HepG2 (cell line): Measurements from ENCODE around the gene AKT3. TPM values are rescaled to one million over a fixed set of nuclear protein-coding genes. Genes with fewer than 3 reads are reported as not detected.

ENCODE experiments used
- ATAC-seq: fragments of 200-7000 bp; cut with Tn5 transposase; 3 replicates; pipeline ENCODE4 v1.9.1; 2020; ENCODE audit warnings: mild to moderate bottlenecking, moderate library complexity
- BruUV-seq: library from RNA; stranded (reverse); fragments of 400-500 nt; replicated peaks from 2 replicates; lab custom pipeline; 2021; lab: Mats Ljungman, UMichigan
- CTCF ChIA-PET: fragments of 300-600 bp; formaldehyde crosslinking; extraction: SDS; loops from one replicate; lab custom pipeline; 2021; ENCODE audit warnings: low total read pairs, inconsistent platforms, low intra/inter-chr PET ratio; lab: Yijun Ruan, JAX
- POLR2A ChIA-PET: fragments of 350-600 bp; sonication (Branson Sonifier 250); formaldehyde crosslinking; loops from one replicate; lab custom pipeline; 2020; ENCODE audit warnings: antibody characterized with exemption, inconsistent platforms; lab: Yijun Ruan, JAX
- DNase-seq: peaks from one replicate; pipeline ENCODE4 v3.0.0-alpha.2; 2015; ENCODE audit warnings: low spot score
- FAIRE-seq: peaks from 3 replicates; lab custom pipeline; 2011; peaks lifted over from hg19 to GRCh38; lab: Jason Lieb, UNC
- H2AFZ ChIP-seq: one replicate; pipeline ENCODE4 v1.6.1; 2011; ENCODE audit warnings: low read length, inconsistent platforms
- H3K27ac ChIP-seq: fragments of 300-600 bp; 3 replicates; pipeline ENCODE4 v1.8.0; 2011; ENCODE audit warnings: mixed run types, mild to moderate bottlenecking, mixed read lengths, low read length, inconsistent platforms; ENCODE audit not compliant: insufficient read depth; ENCODE audit errors: extremely low read length
- H3K27me3 ChIP-seq, 2 experiments: fragments of 200-600 bp in 1 of 2; 2 replicates in 1 of 2; 3 replicates in 1 of 2; pipeline versions ENCODE4 v1.6.0 to v1.8.0; 2011; ENCODE audit warnings: low read length in 2 of 2, mild to moderate bottlenecking in 2 of 2, moderate library complexity in 2 of 2, inconsistent platforms in 1 of 2; ENCODE audit not compliant: insufficient read depth in 2 of 2, control insufficient read depth in 1 of 2
- H3K36me3 ChIP-seq, 2 experiments: fragments of 200-600 bp in 1 of 2; replicated peaks in 1 of 2; 2 replicates in 1 of 2; 3 replicates in 1 of 2; pipeline versions ENCODE4 v1.5.1 to v1.8.0; 2011; ENCODE audit warnings: low read length in 2 of 2, inconsistent platforms in 1 of 2; ENCODE audit not compliant: insufficient read depth in 2 of 2, control insufficient read depth in 1 of 2
- H3K4me1 ChIP-seq: 2 replicates; pipeline ENCODE4 v1.5.1; 2012; ENCODE audit warnings: low read length, inconsistent platforms; ENCODE audit not compliant: insufficient read depth
- H3K4me2 ChIP-seq: 2 replicates; pipeline ENCODE4 v1.6.0; 2011; ENCODE audit warnings: low read depth, low read length, inconsistent platforms
- H3K4me3 ChIP-seq, 3 experiments: fragments of 200-600 bp in 1 of 3; sonication (generic), shearing (Covaris generic) in 1 of 3; replicated peaks in 1 of 3; 2 replicates each; pipeline ENCODE4 v1.5.1; 2011 to 2016; ENCODE audit warnings: low read length in 3 of 3, inconsistent platforms in 2 of 3, low read depth in 2 of 3, mild to moderate bottlenecking in 2 of 3, control low read depth in 1 of 3, mixed read lengths in 1 of 3; ENCODE audit not compliant: insufficient read depth in 1 of 3
- H3K79me2 ChIP-seq: one replicate; pipeline ENCODE4 v1.6.1; 2011; ENCODE audit warnings: low read length, inconsistent platforms; ENCODE audit not compliant: insufficient read depth
- H3K9ac ChIP-seq: 2 replicates; pipeline ENCODE4 v1.6.0; 2011; ENCODE audit warnings: mild to moderate bottlenecking, low read depth, low read length, inconsistent platforms; ENCODE audit not compliant: insufficient read depth
- H3K9me3 ChIP-seq: 2 replicates; pipeline ENCODE4 v1.5.1; 2012; ENCODE audit warnings: mild to moderate bottlenecking, low read length
- H4K20me1 ChIP-seq: 2 replicates; pipeline ENCODE4 v1.6.0; 2011; ENCODE audit warnings: inconsistent platforms, mild to moderate bottlenecking, low read length, moderate library complexity; ENCODE audit not compliant: insufficient read depth
- FOXJ3 ChIP-seq: sonication (generic); formaldehyde crosslinking; IDR thresholded peaks from 2 replicates; pipeline ENCODE4 v1.4.0; 2020; ENCODE audit warnings: missing genetic modification reagents, mild to moderate bottlenecking, borderline replicate concordance
- MED1 ChIP-seq: sonication (generic); formaldehyde crosslinking; IDR thresholded peaks from 2 replicates; pipeline ENCODE4 v1.4.0; 2020; ENCODE audit warnings: missing genetic modification reagents
- NONO ChIP-seq, 2 experiments: fragments of 450-650 bp in 1 of 2; sonication (generic) in 1 of 2; formaldehyde crosslinking in 1 of 2; IDR thresholded peaks in 1 of 2; conservative IDR thresholded peaks in 1 of 2; 2 replicates each; pipeline versions ENCODE4 v1.6.1 to v1.8.0; 2017 to 2022; ENCODE audit warnings: mild to moderate bottlenecking in 1 of 2, missing genetic modification reagents in 1 of 2, moderate library complexity in 1 of 2
- RAD21 ChIP-seq: fragments of 450-650 bp; formaldehyde crosslinking; IDR thresholded peaks from 2 replicates; pipeline ENCODE4 v1.5.0; 2020; ENCODE audit warnings: mild to moderate bottlenecking
- REL ChIP-seq: sonication (generic); formaldehyde crosslinking; conservative IDR thresholded peaks from 2 replicates; pipeline ENCODE4 v1.8.0; 2022; ENCODE audit warnings: mild to moderate bottlenecking, missing genetic modification reagents, moderate library complexity
- YY1 ChIP-seq: IDR thresholded peaks from 2 replicates; pipeline ENCODE4 v1.6.1; 2011; ENCODE audit warnings: low read length, low read depth, moderate library complexity, mild to moderate bottlenecking; ENCODE audit not compliant: insufficient read depth, insufficient replicate concordance
- ZC3H4 ChIP-seq: sonication (generic); formaldehyde crosslinking; IDR thresholded peaks from 2 replicates; pipeline ENCODE4 v1.4.0; 2020; ENCODE audit warnings: missing genetic modification reagents, borderline replicate concordance
- ZHX2 ChIP-seq, 2 experiments: sonication (generic) in 1 of 2; formaldehyde crosslinking in 1 of 2; IDR thresholded peaks; 2 replicates each; pipeline versions ENCODE4 v1.6.1 to v1.9.0; 2014 to 2022; ENCODE audit warnings: antibody characterized with exemption in 1 of 2, borderline replicate concordance in 1 of 2, inconsistent platforms in 1 of 2, low read depth in 1 of 2, missing genetic modification reagents in 1 of 2
- WGBS: methylation state at CpG from one replicate; pipeline ENCODE4 v1.1.6; 2017; ENCODE audit warnings: low lambda C conversion rate; 5-methylcytosine and 5-hydroxymethylcytosine counted together
- in situ Hi-C: cut with HindIII; loops from 2 replicates; pipeline ENCODE4 v1.10.0; 2017; ENCODE audit warnings: low pct_unique_long_range_greater_than_20kb; ENCODE audit not compliant: extremely low pct_ligation_motif_present
- intact Hi-C: fragments of 100-400 bp; cut with micrococcal nuclease; formaldehyde crosslinking; loops from one replicate; pipeline ENCODE4 v1.10.0; 2022; ENCODE audit not compliant: unreplicated experiment
- polyA plus RNA-seq, 8 experiments: library from polyadenylated mRNA; depleted of rRNA in 3 of 8; stranded (reverse) in 7 of 8; unstranded in 1 of 8; fragments of >200 nt; fragmentation: Illumina TruSeq in 4 of 8; extraction: Trizol in 4 of 8; gene quantifications; 2 replicates each; pipeline versions ENCODE4 v1.2.1 to v1.2.3, GENCODE V29; 2011 to 2016; ENCODE audit warnings: low read depth in 4 of 8, missing spikeins in 1 of 8, mixed read lengths in 1 of 8; ENCODE audit not compliant: insufficient read depth in 1 of 8
- total RNA-seq, 5 experiments: library from RNA; depleted of rRNA; stranded (reverse); fragments of >200 nt; fragmentation: Illumina TruSeq; extraction: Trizol; gene quantifications; 2 replicates each; pipeline ENCODE4 v1.2.3, GENCODE V29; 2016; ENCODE audit warnings: low read depth in 1 of 5
- TF ChIP-seq, protein P1 (sequence below): sonication (generic); formaldehyde crosslinking; IDR thresholded peaks from 2 replicates; pipeline ENCODE4 v1.4.0; 2020; ENCODE audit warnings: missing genetic modification reagents
- TF ChIP-seq, protein P2 (sequence below): fragments of 450-650 bp; IDR thresholded peaks from 2 replicates; pipeline ENCODE4 v1.6.1; 2017

The AKT3 gene
- total and polyA plus RNA-seq, 2 of the 13 experiments (the other 11 are each of a cell fraction or from before 2014, with no cell fraction given) = 0.07 TPM

DNA sequence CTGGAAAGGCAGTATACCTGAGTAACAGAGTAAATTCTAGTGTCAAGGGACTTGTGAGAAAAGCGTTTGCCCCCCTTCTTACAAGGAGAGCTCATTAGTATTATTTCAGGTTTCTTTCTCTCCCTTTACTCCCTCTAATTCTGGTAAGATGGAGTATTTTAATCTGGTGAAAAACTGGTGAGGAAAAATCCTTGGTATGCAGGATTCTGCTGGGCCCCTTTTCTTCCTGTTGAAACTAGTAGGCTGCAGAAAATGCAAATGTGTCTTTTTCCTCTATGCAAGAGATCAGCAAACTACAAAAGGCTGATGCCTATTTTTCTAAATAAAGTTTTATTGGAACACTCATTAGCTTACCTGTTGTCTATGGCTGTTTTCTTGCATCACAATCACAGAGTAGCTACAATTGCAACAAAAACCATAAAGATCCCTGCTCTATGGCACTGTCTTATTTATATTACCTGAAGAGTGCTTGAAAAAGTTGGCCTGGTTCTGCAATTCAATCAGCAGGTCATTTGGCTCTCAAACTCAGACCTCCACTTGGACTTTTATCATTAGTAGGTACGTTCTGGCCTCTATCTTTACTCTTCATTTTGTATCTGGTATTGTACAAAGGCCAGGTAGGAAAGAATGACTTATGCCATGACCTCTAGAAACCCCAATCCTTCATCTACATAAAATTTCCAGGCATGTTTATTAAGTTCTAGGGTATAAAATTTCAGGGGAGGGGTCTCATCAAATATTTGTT, 109.6 kb downstream of the AKT3 start:
- intact Hi-C loops = loop anchor here (10.0 kb wide), 1 partner anchor 186 kb away; no protein-coding TSS in a partner anchor
- in situ Hi-C loops = loop anchor here (10.0 kb wide), 1 partner anchor 396 kb away; no protein-coding TSS in a partner anchor
- ATAC-seq = no peak
- TF ChIP-seq, protein P1, sequence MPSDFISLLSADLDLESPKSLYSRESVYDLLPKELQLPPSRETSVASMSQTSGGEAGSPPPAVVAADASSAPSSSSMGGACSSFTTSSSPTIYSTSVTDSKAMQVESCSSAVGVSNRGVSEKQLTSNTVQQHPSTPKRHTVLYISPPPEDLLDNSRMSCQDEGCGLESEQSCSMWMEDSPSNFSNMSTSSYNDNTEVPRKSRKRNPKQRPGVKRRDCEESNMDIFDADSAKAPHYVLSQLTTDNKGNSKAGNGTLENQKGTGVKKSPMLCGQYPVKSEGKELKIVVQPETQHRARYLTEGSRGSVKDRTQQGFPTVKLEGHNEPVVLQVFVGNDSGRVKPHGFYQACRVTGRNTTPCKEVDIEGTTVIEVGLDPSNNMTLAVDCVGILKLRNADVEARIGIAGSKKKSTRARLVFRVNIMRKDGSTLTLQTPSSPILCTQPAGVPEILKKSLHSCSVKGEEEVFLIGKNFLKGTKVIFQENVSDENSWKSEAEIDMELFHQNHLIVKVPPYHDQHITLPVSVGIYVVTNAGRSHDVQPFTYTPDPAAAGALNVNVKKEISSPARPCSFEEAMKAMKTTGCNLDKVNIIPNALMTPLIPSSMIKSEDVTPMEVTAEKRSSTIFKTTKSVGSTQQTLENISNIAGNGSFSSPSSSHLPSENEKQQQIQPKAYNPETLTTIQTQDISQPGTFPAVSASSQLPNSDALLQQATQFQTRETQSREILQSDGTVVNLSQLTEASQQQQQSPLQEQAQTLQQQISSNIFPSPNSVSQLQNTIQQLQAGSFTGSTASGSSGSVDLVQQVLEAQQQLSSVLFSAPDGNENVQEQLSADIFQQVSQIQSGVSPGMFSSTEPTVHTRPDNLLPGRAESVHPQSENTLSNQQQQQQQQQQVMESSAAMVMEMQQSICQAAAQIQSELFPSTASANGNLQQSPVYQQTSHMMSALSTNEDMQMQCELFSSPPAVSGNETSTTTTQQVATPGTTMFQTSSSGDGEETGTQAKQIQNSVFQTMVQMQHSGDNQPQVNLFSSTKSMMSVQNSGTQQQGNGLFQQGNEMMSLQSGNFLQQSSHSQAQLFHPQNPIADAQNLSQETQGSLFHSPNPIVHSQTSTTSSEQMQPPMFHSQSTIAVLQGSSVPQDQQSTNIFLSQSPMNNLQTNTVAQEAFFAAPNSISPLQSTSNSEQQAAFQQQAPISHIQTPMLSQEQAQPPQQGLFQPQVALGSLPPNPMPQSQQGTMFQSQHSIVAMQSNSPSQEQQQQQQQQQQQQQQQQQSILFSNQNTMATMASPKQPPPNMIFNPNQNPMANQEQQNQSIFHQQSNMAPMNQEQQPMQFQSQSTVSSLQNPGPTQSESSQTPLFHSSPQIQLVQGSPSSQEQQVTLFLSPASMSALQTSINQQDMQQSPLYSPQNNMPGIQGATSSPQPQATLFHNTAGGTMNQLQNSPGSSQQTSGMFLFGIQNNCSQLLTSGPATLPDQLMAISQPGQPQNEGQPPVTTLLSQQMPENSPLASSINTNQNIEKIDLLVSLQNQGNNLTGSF (CRISPR knock-in tag) = no peak
- TF ChIP-seq FOXJ3 (CRISPR knock-in tag) (no peak), ZHX2 (IDR thresholded peaks at IDR 0.05; ENCODE audit: low read depth) (no peak), ZHX2 (CRISPR knock-in tag; IDR thresholded peaks at IDR 0.05; ENCODE audit: borderline replicate concordance) (no peak), MED1 (CRISPR knock-in tag) (no peak), NONO (IDR thresholded peaks at IDR 0.05) (no peak), NONO (CRISPR knock-in tag; conservative IDR thresholded peaks at IDR 0.05) (no peak), YY1 (no peak), ZC3H4 (CRISPR knock-in tag) (no peak), REL (CRISPR knock-in tag) (no peak), RAD21 (CRISPR knock-in tag) (no peak)
- TF ChIP-seq, protein P2, sequence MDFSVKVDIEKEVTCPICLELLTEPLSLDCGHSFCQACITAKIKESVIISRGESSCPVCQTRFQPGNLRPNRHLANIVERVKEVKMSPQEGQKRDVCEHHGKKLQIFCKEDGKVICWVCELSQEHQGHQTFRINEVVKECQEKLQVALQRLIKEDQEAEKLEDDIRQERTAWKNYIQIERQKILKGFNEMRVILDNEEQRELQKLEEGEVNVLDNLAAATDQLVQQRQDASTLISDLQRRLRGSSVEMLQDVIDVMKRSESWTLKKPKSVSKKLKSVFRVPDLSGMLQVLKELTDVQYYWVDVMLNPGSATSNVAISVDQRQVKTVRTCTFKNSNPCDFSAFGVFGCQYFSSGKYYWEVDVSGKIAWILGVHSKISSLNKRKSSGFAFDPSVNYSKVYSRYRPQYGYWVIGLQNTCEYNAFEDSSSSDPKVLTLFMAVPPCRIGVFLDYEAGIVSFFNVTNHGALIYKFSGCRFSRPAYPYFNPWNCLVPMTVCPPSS = no peak

More for the DNA sequence above, 109.6 kb downstream of the AKT3 start:
- no peaks in the 10 kb centered on the region for H3K9me3 ChIP-seq
- H3K27me3 ChIP-seq = no peaks in the 10 kb centered on the region
- ChIA-PET POLR2A (no interaction called here), CTCF (no interaction called here)
- 27% methylated on average over 2 of the region's 2 CpGs for WGBS
- H3K4me2 ChIP-seq = no peak overlapping the region
- DNase-seq (no peak), FAIRE-seq (no peak)
- no peaks in the 10 kb centered on the region for H4K20me1 ChIP-seq
- BruUV-seq = no TSS peak
- H3K79me2 ChIP-seq = no peaks in the 10 kb centered on the region
- no peaks in the 10 kb centered on the region for H3K36me3 ChIP-seq
- H3K4me1 ChIP-seq = peaks cover 10% of the 10 kb centered on the region
- no peak overlapping the region for H2AFZ ChIP-seq
- H3K4me3 ChIP-seq = no peak overlapping the region
- H3K9ac ChIP-seq = no peak overlapping the region
- no peak overlapping the region for H3K27ac ChIP-seq
